Stimulated activated CD8-positive, alpha-beta memory T cell treated with anti-CD3 and anti-CD28 coated beads, Interleukin-7, amount 100 ng/mL, for 24 hours (primary cell): ENCODE results near the gene GNL3.
"Not testable (repeated sequence)": the region's sequence is repeated elsewhere in the genome, so short reads cannot be mapped to it uniquely, and the experiment has no call there.

Experiments
- DNase-seq: peaks from one replicate; pipeline ENCODE4 v3.0.0-alpha.2; 2020; ENCODE audit warnings: low read depth

Gene GNL3

GRCh38 chr3:52685709-52686691, at the start of gene GNL3, which contains the start of gene PBRM1:
TSS of gene GNL3 (plus strand) at chr3:52686032. CDS start at chr3:52686093, 61 bp downstream.
TSS of gene PBRM1 (minus strand) at chr3:52685913.
- peak; percentile 79 for DNase-seq

GRCh38 chr3:52636673-52637072, 49.2 kb upstream of the GNL3 start:
- no peak for DNase-seq

GRCh38 chr3:52645549-52645948, 40.3 kb upstream of the GNL3 start:
- no peak for DNase-seq

GRCh38 chr3:52649461-52650210, 36.2 kb upstream of the GNL3 start:
- no peak for DNase-seq

- no peak for DNase-seq
These were observed 35.4 kb upstream of the GNL3 start for GRCh38 chr3:52650439-52650838.

GRCh38 chr3:52651592-52651991, 34.2 kb upstream of the GNL3 start:
- no peak for DNase-seq

- no peak for DNase-seq
These were observed 29.9 kb upstream of the GNL3 start for GRCh38 chr3:52655895-52656294.

GRCh38 chr3:52660046-52660445, 25.8 kb upstream of the GNL3 start:
- no peak for DNase-seq

- no peak for DNase-seq
These were observed 22.7 kb upstream of the GNL3 start for GRCh38 chr3:52663098-52663497.

GRCh38 chr3:52670621-52671521, 15.0 kb upstream of the GNL3 start:
- no peak for DNase-seq

GRCh38 chr3:52671676-52672075, 14.2 kb upstream of the GNL3 start:
- DNase-seq: no peak

- DNase-seq: not testable (repeated sequence)
These were observed 9.6 kb upstream of the GNL3 start for GRCh38 chr3:52676201-52676600.

- no peak for DNase-seq
These were observed 7.3 kb upstream of the GNL3 start for GRCh38 chr3:52678265-52679198.

- DNase-seq: no peak
These were observed 6.7 kb upstream of the GNL3 start for GRCh38 chr3:52679199-52679538.

- DNase-seq: no peak
These were observed 6.0 kb upstream of the GNL3 start for GRCh38 chr3:52679811-52680210.

GRCh38 chr3:52681596-52681995, 4.2 kb upstream of the GNL3 start:
- DNase-seq: no peak

GRCh38 chr3:52682016-52682415, 3.8 kb upstream of the GNL3 start:
- DNase-seq: no peak

- DNase-seq: no peak
These were observed 2.2 kb upstream of the GNL3 start for GRCh38 chr3:52683611-52684010.

- no peak for DNase-seq
These were observed 1.6 kb upstream of the GNL3 start for GRCh38 chr3:52684184-52684583.

GRCh38 chr3:52685285-52685708, 535 bp upstream of the GNL3 start:
- DNase-seq: peak; percentile 67

- DNase-seq: no peak
These were observed 2.4 kb downstream of the GNL3 start for GRCh38 chr3:52688266-52688665.
